K562 (cell line): ENCODE data around the gene CHAMP1.

Experiments
- ATF3 ChIP-seq, 2 experiments: fragments of 450-650 bp in 1 of 2; sonication (generic) in 1 of 2; formaldehyde crosslinking in 1 of 2; IDR thresholded peaks in 1 of 2; conservative IDR thresholded peaks in 1 of 2; 2 replicates each; pipeline versions ENCODE4 v1.6.1 to v1.8.1; 2016 to 2023; ENCODE audit warnings: mild to moderate bottlenecking in 2 of 2, moderate library complexity in 2 of 2, inconsistent platforms in 1 of 2, missing genetic modification reagents in 1 of 2
- CREM ChIP-seq: IDR thresholded peaks from 2 replicates; pipeline ENCODE4 v1.6.1; 2014; ENCODE audit warnings: antibody characterized with exemption, low read depth
- ELF1 ChIP-seq: fragments of 200-800 bp; sonication (Bioruptor generic); IDR thresholded peaks from 2 replicates; pipeline ENCODE4 v1.6.1; 2016; ENCODE audit warnings: missing genetic modification characterization, missing compliant biosample characterization
- EZH2 ChIP-seq: IDR thresholded peaks from 2 replicates; pipeline ENCODE4 v1.6.1; 2012; ENCODE audit warnings: low read depth, mild to moderate bottlenecking, inconsistent platforms, low read length, borderline replicate concordance
- FOXP1 ChIP-seq: sonication (generic); formaldehyde crosslinking; IDR thresholded peaks from 2 replicates; pipeline ENCODE4 v1.8.0; 2022; ENCODE audit warnings: mild to moderate bottlenecking, missing genetic modification reagents
- PHF8 ChIP-seq: fragments of 200-600 bp; sonication (generic); IDR thresholded peaks from 2 replicates; pipeline ENCODE4 v1.6.1; 2012; ENCODE audit warnings: mixed run types, mild to moderate bottlenecking, inconsistent platforms, low read length, moderate library complexity, borderline replicate concordance
- POLR2A ChIP-seq: fragments of 450-650 bp; conservative IDR thresholded peaks from 2 replicates; pipeline ENCODE4 v1.6.1; 2016
- REST ChIP-seq, 2 experiments: fragments of 450-650 bp; formaldehyde crosslinking in 1 of 2; IDR thresholded peaks; 2 replicates each; pipeline versions ENCODE4 v1.4.0 to v1.6.1; 2014 to 2020; ENCODE audit warnings: mild to moderate bottlenecking in 2 of 2, borderline replicate concordance in 1 of 2, low read depth in 1 of 2
- SIRT6 ChIP-seq: IDR thresholded peaks from one replicate; pipeline ENCODE4 v1.6.1; 2012; ENCODE audit warnings: low read depth, mild to moderate bottlenecking, control low read depth, inconsistent platforms, low read length, moderate library complexity
- ZBTB33 ChIP-seq: sonication (generic); formaldehyde crosslinking; IDR thresholded peaks from 2 replicates; pipeline ENCODE4 v1.8.1; 2023; ENCODE audit warnings: mild to moderate bottlenecking, missing genetic modification reagents

GRCh38 chr13:114286808-114287207, 27.5 kb upstream of the CHAMP1 start:
- TF ChIP-seq CREM (no peak), FOXP1 (CRISPR knock-in tag) (no peak), ELF1 (tag) (no peak), SIRT6 (no peak), EZH2 (no peak), PHF8 (no peak), POLR2A (no peak), ATF3 (IDR thresholded peaks at IDR 0.05) (no peak), ATF3 (CRISPR knock-in tag; conservative IDR thresholded peaks at IDR 0.05) (no peak), ZBTB33 (CRISPR knock-in tag) (no peak), REST (IDR thresholded peaks at IDR 0.05; ENCODE audit: borderline replicate concordance) (no peak), REST (CRISPR knock-in tag; IDR thresholded peaks at IDR 0.05; ENCODE audit: low read depth) (no peak)
